CD4-positive, alpha-beta T cell treated with Interleukin-4 for 1 hour (primary cell): ENCODE data around the gene CKAP4.

ENCODE experiments used
- DNase-seq, 2 donors: peaks; one replicate each; pipeline ENCODE4 v3.0.0-alpha.2; 2020 to 2022

CKAP4 gene

GRCh38 chr12:106274012-106274411, 26.2 kb upstream of the CKAP4 start:
- no peak for DNase-seq

DNA sequence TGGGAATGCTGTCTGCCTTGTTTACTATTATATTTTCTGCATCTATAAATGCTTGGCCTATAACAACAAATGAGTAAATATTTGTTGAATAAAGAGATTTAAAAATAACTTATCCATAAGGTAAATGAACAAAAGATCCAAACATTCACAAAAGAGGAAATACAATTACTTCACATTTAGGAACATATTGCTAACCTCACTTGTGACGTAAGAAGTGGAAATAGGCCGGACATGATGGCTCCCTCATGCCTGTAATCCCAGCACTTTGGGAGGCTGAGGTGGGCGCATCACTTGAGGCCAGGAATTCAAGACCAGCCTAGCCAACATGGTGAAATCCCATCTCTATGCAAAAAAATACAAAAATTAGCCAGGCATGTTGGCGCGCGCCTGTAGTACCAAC, 25.7 kb upstream of the CKAP4 start:
- no peak for DNase-seq

GRCh38 chr12:106271575-106272505, 24.0 kb upstream of the CKAP4 start:
- DNase-seq: no peak

- DNase-seq: no peak
These were observed 21.4 kb upstream of the CKAP4 start for GRCh38 chr12:106269150-106269771.

- peak in 1 of 2 donors; percentile 17 for DNase-seq
These were observed 19.7 kb upstream of the CKAP4 start for GRCh38 chr12:106267535-106267934.

DNA sequence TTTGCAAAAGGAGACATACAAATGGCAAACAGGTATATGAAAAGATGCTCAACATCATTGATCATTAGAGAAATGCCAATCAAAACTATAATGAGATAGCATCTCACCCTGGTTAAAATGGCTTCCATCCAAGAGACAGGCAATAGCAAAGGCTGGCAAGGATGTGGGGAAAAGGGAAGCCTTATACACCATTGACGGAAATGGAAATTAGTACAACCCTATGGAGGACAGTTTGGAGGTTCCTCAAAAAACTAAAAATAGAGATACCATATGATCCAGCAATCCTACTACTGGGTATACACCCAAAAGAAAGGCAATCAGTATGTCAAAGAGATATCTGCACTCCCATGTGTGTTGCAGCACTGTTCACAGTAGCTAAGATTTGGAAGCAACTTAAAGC, 17.3 kb upstream of the CKAP4 start:
- DNase-seq: no peak

DNA sequence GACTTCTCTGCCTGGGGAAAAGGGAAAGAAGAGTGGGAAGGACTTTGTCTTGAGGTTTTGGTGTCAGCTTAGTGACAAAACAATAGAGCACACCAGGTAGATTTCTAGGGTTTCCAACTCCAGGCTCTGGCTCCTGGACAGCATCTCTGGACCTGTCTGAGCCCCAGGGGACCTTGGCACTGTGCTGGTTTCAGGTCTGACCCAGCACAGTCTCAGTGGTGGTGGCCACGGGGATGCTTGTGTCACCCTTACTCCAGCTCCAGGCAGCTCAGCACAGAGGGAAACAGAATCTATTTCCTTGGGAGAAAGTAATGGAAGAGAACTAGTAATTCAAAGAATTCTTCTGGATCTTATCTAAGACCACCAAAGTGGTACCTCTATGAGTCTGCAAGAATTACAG, 11.1 kb upstream of the CKAP4 start:
- DNase-seq: no peak

DNA sequence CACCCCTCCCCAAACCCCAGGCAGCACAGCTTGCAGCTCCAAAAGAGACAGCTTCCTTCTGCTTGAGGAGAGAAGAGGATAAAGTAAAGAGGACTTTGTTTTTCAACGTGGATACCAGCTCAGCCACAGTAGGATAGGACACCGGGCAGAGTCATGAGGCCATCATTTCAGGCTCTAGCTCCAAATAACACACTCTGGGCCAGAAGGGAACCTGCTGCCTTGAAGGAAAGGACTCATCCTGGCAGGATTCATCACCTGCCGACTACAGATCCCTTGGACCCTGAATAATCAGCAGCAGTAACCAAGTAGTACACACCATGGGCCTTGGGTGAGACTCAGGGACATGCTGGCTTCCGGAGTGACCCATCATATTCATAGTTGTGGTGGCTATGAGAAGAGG, 10.4 kb upstream of the CKAP4 start:
- DNase-seq: no peak

GRCh38 chr12:106256524-106256923, 8.7 kb upstream of the CKAP4 start:
- no peak for DNase-seq

DNA sequence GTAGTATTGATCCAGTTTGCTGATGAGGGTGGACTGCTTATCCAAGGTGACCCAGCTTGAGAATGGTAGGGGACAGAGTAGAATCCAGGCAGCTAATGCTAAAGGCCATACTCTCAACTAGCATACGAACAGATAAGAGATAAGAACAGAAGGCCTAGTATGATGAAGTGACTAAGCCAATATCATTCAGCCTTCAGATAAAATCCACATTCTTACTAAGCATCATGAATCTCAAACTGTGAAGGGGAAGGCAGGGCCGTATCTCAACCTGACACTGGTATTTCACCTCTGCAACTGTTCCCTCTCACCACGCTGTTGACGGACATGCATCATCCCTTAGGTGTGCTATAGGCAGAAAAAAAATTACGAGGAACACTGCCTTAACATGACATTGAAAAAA, 8.1 kb upstream of the CKAP4 start:
- DNase-seq: no peak

- no peak for DNase-seq
These were observed 7.7 kb upstream of the CKAP4 start for GRCh38 chr12:106255493-106255892.

- DNase-seq: no peak
These were observed 6.9 kb upstream of the CKAP4 start for GRCh38 chr12:106254724-106255123.

GRCh38 chr12:106251631-106252455, 4.0 kb upstream of the CKAP4 start:
- DNase-seq: no peak

DNA sequence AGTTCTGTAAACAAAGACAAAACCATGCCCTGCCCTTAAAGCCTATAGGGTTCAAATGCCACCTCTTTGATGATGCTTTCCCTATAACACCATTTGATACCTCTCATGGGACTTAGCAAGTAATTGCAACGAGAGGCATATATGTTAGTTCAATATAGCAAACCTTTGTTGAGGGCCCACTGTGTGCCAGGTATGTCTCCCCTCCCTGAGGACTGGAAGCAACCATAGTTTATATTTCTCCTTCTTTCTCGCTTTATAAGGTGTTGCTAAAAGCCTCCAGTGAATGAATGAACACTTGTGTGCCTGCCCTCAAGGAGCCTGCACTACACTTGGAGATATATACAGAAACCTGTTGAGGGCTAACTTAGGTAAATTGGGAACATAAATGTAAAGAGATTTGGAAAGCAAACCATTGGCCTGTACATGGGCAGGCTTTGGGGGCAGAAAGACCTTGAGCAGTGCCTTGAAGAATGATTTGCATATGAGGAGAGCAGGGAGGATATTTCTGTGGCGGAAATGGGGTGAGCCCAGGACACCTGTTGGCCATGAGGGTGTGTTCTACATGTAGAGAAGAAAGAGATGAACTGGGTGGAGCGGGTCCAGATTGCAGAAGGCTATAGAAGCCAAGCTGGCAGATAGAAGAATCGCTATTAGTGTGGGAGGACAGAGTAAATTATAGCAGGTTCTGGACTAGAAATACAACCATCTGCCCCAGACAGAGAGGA, 1.8 kb upstream of the CKAP4 start:
- peak in 1 of 2 donors; percentile 34 for DNase-seq

- DNase-seq: peak; percentile 55 to 70
These were observed 1.1 kb upstream of the CKAP4 start for GRCh38 chr12:106248846-106249371.

- peak; percentile 30 to 36 for DNase-seq
These were observed 559 bp upstream of the CKAP4 start for GRCh38 chr12:106248312-106248845.

GRCh38 chr12:106246891-106247673, 738 bp downstream of the CKAP4 start:
- peak; percentile 54 to 58 for DNase-seq

- DNase-seq: no peak
These were observed 2.1 kb downstream of the CKAP4 start for GRCh38 chr12:106245767-106246166.

DNA sequence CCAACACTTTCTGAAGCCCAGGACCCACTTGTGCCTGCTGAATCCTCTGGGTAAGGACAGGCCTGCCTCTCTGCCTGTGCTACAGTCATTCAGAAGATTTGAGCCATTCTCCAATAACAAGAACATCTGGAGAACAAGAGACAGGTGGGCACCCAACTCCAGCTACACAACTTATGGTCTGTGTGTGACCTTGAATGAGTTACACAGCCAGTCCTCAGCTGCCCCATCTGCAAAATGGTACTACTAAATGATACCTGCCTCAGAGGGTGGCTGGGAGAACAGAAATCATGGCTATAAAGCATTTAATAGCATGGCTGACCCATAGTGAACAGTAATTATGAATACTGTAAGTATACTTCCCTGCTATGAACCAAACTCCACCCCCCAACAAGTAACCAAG, 4.2 kb downstream of the CKAP4 start:
- no peak for DNase-seq

DNA sequence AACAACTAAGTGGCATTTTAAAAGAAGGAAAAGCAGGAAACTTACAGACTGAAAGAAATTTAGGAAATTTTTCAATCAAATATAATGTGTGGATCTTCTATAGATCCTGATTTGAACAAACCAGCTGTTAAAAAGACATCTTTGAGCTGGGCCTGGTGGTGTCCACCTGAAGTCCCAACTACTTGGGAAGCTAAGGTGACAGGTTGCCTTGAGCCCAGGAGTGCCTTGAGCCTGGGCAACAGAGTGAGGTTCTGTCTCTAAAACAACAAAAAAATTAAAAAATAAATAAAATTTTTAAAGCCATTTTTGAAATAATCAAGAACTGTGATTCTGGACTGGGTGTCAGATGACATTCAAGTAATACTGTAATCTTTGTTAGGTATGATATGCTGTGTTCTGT, 7.0 kb downstream of the CKAP4 start:
- no peak for DNase-seq

DNA sequence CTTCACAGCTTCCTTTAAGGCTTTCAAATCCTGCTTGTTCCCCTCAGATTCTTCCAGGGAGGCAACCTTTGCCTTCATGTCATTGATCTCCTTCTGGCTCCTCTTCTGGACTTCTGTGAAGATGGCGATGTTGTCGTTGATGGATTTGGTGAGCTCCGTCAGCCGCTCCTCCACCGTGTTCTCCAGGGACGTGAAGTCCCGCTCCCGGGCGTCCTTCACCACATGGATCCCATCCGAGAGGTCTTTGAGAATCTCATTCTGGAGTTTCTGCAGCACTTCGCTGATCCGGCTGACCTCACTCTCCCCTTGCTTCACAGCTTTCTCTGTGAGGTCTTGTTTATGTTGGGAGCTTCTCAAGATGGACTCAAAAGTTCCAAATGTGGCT, 7.9 kb downstream of the CKAP4 start:
- DNase-seq: no peak
